HG02610 (cell line): ENCODE data around the gene RAB6A.
"Not testable (repeated sequence)": the region's sequence is repeated elsewhere in the genome, so short reads cannot be mapped to it uniquely, and the experiment has no call there.

Experiments used
- ATAC-seq: cut with Tn5 transposase; IDR thresholded peaks from one replicate; pipeline ENCODE4 v1.9.1; 2021; ENCODE audit warnings: mild to moderate bottlenecking, moderate library complexity; ENCODE audit not compliant: unreplicated experiment

Gene RAB6A

DNA sequence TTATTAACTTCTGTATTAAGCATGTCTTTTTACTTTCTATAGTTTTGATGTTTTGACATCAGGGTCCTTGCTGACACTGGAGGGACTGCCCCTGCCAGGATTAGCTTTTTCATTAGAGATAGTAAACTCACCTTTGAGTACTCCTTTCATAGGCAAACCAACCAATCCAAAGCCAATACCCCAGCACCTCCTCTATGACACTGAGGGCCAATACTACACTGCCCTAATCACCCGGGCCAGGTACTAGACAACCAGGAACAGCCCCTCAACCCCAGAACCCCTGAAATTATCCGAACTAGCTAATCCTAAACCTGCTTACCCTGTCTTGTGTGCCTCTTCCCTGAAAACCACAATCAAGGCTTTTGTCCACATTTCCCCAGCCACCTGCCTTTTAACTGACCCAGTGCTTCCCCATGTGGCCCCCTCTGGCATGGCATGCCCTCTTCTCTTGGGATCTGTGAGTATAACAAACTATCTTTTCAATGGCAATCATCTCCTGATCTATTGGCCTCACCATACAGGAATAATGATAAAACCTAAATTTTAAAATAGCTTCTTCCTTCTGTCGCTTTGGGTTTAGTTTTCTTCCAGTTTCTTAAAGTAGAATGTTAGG lies 31.2 kb downstream of the RAB6A start:
- ATAC-seq, result no peak

DNA sequence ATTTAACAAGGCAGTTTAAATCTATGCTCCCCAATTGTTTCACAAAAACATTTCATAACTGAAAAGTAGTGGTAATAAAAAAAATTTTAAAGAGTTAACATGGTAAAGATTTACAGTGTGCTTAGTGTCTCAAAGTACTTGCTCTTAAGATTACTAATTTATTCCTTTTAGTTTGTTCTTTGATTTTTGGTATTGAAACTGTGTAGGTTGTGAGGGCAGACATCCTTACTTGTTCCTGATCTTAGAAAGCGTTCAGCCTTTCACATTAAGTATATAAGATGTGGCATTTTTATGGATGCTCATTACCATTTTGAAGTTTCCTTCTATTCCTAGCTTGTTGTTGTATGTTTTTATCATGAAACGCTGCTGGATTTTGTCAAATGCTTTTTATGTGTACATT lies 32.9 kb downstream of the RAB6A start:
- no peak for ATAC-seq

DNA sequence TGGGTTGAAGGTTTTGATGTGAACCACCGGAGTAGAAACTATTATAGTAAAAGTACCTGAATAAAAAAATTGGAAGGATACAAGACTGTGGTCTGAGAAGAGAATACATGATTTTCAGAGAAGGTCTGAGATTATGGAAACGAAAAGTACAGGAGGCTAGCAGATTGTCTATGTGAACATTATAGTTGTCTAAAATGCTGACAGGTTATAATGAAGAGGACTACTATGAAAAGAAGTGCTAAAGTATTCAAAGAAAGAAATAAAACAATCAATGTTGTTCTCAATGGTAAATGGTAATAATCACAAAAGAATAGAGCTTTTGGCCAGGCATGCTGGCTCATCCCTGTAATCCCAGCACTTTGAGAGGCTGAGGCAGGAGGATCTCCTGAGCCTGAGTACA lies 34.0 kb downstream of the RAB6A start:
- no peak for ATAC-seq

GRCh38 chr11:73717136-73717535 lies 43.7 kb downstream of the RAB6A start:
- no peak for ATAC-seq

GRCh38 chr11:73716153-73717056 lies 44.5 kb downstream of the RAB6A start:
- ATAC-seq, result no peak

GRCh38 chr11:73715541-73715940 lies 45.3 kb downstream of the RAB6A start:
- no peak for ATAC-seq

- ATAC-seq, result no peak
Measured at GRCh38 chr11:73710964-73711363, 49.9 kb downstream of the RAB6A start.

DNA sequence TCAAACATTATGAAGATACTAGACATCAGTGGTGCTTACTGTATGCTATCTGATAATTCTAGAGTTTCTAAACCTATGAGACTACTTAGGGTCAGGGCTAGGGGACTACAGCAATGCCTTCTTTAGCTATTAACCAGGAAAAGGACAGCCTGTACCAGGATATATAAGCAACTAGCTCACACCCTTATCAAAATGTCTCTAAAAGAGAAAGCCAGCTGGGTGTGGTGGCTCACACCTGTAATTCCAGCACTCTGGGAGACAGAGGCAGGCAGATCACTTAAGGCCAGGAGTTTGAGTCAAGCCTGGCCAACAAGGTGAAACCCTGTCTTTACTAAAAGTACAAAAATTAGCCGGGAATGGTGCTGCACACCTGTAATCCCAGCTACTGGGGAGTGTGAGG lies 55.8 kb downstream of the RAB6A start:
- no peak for ATAC-seq

DNA sequence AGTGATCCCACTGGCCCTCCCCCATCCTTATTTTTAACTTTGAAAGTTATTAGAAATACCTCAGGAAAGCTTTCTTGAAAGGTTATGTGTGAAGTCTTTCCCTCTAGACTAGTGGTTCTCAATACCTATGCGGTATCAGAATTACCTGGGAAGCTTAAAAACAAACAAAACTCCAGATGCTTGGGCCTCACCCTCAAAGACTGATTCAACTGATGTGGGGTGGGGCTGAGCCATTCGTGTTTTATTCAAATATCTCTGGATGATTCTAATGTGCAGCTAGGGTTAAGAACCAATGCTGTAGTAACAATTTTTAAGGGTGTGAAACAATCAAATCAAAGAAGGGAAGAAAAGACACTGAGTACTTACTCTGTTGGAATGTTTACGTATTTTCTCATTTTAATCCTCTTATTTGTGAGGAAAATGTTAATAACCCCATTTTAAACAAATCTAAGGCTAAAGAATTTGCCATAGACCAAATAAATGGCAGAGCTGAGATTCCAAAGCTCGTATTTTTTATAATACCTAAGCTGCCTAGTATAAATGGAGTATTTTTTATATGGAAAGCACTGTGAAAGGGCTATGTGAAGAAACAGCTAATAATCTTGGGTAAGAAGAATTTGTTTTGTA lies 66.9 kb downstream of the RAB6A start:
- no peak for ATAC-seq

DNA sequence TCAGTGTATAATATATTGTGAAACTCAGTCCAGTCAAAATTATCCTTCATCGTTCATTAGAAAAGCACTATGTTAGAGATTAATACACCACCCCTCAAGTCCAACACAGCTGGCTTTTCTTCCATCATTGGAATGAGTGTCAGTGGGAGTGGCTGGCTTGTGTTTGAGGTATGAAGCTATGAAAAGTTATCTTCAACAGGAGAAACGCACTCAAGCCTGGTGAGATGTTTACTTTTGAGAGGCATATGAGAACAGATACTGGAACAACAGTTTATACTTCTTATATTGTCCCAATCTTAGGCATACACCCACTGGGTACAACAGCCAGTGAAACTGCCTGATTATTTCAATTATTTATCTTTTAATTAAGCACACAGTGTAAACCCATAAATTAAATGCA lies 80.2 kb downstream of the RAB6A start:
- ATAC-seq, result no peak

DNA sequence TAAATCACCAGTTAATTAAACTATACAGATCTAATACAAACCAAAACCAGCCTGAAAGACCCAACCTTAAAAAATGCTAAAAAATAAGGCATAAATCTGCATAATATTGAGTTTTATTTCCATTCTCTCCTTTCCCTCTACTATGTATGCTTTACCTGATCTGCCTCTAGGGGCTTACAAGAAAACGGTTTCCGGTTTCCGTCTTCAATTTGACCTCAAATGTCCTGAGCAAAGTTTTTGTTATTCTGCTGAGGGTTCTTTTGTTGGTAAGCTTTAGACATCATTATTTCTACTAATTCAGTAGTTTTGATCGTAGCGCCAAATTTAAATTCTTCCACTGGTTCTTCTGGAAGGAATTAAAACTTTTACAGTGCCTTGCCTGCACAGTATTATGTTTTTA lies 84.3 kb downstream of the RAB6A start:
- not testable (repeated sequence) for ATAC-seq

- ATAC-seq, result no peak
Measured at GRCh38 chr11:73671701-73672100, 89.2 kb downstream of the RAB6A start.

DNA sequence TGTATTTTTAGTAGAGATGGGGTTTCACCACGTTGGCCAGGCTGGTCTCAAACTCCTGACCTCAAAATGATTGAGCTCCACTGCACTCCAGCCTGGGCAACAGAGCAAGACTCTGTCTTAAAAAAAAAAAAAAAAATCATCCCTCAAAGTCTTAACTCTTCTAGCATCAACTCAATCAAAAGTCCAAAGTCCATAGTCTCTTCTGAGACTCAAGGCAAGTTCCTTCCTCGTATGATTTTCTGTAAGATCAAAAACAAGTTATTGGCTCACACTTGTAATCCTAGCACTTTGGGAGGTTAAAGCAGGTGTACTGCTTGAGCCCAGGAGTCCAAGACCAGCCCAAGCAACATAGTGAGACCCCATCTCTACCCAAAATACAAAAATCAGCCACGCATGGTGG lies 90.1 kb downstream of the RAB6A start:
- no peak for ATAC-seq

- no peak for ATAC-seq
Measured at GRCh38 chr11:73667891-73668290, 93.0 kb downstream of the RAB6A start.

- ATAC-seq, result no peak
Measured at GRCh38 chr11:73664877-73665276, 96.0 kb downstream of the RAB6A start.

DNA sequence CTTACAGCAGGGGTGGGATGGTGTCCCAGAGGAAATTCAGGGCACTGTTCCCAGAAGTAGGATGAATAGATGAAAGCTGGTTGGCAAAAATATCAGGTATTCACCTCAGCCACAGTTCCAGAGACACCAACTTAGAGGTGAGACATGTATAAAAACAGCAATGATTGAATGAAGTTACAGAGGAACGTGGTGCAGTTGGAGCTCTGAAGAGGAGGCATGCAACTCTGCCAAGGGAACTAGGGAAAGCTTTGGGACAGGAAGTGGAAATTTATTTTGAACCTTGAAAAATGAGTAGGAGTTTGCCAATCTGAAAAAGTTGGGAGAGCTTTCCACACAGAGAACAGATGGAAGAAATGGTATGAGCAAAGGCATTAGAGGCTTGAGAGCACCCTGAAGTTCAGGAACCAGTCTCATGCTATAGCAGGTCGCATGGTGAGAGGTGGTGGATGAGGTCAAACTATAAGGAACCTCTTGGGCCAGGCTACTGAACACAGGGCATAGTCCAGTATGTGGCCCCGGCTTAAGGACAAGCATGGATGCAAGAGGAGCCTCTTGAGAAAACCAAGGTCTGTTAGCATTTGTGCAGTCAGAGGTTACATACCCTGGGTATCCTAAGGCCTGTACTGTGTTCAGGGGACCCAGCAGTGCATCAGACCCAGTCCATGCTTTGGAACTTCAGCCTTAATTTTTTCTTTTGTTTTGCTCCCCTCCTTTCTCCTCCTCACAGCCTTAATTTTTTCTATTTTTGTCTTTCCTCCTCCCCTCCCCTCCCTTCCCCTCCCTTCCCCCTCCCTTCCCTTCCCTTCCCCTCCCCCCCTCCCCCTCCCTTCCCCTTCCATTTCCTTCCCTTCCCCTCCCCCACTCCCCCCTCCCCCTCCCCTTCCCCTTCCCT lies 97.0 kb downstream of the RAB6A start:
- ATAC-seq, result no peak

- no peak for ATAC-seq
Measured at GRCh38 chr11:73662445-73663157, 98.3 kb downstream of the RAB6A start.

- ATAC-seq, result peak; percentile 69
Measured at GRCh38 chr11:73661035-73661628, 99.7 kb downstream of the RAB6A start.

GRCh38 chr11:73660497-73661034 lies 100.3 kb downstream of the RAB6A start:
- ATAC-seq, result no peak

GRCh38 chr11:73659961-73660360 lies 100.9 kb downstream of the RAB6A start:
- no peak for ATAC-seq
